ENCODE measurements around the gene IL27RA.

GRCh38 chr19:14090509-14091080, 59.0 kb downstream of the IL27RA start, which contains the start of gene SAMD1:
- TF ChIP-seq, protein P1, sequence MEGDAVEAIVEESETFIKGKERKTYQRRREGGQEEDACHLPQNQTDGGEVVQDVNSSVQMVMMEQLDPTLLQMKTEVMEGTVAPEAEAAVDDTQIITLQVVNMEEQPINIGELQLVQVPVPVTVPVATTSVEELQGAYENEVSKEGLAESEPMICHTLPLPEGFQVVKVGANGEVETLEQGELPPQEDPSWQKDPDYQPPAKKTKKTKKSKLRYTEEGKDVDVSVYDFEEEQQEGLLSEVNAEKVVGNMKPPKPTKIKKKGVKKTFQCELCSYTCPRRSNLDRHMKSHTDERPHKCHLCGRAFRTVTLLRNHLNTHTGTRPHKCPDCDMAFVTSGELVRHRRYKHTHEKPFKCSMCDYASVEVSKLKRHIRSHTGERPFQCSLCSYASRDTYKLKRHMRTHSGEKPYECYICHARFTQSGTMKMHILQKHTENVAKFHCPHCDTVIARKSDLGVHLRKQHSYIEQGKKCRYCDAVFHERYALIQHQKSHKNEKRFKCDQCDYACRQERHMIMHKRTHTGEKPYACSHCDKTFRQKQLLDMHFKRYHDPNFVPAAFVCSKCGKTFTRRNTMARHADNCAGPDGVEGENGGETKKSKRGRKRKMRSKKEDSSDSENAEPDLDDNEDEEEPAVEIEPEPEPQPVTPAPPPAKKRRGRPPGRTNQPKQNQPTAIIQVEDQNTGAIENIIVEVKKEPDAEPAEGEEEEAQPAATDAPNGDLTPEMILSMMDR (IDR thresholded peaks at IDR 0.05): peak in 1 of 7 experiments; percentile 10
- TF ChIP-seq POLR2A (IDR thresholded peaks at IDR 0.05): no peak
